Hepatocyte (in vitro differentiated cells): ENCODE results near the gene PI4KB. TPM values are rescaled to one million over a fixed set of nuclear protein-coding genes. Genes with fewer than 3 reads are reported as not detected.

Experiments
- DNase-seq: peaks from one replicate; pipeline ENCODE4 v3.0.0-alpha.2; 2016; ENCODE audit warnings: low spot score
- H2AFZ ChIP-seq: fragments of 200-600 bp; sonication (generic); 2 replicates; pipeline ENCODE4 v1.6.0; 2016; ENCODE audit warnings: antibody characterized with exemption, mild to moderate bottlenecking
- H3K27ac ChIP-seq: fragments of 200-600 bp; sonication (generic); 2 replicates; pipeline ENCODE4 v1.5.1; 2016; ENCODE audit warnings: mild to moderate bottlenecking
- H3K27me3 ChIP-seq: fragments of 200-600 bp; sonication (generic); 2 replicates; pipeline ENCODE4 v1.6.1; 2016
- H3K36me3 ChIP-seq: fragments of 200-600 bp; sonication (generic); replicated peaks from 2 replicates; pipeline ENCODE4 v1.5.1; 2016; ENCODE audit warnings: low read depth; ENCODE audit not compliant: insufficient read depth
- H3K4me1 ChIP-seq: fragments of 200-600 bp; sonication (generic); 2 replicates; pipeline ENCODE4 v1.5.1; 2016; ENCODE audit warnings: mild to moderate bottlenecking, moderate library complexity; ENCODE audit not compliant: insufficient read depth
- H3K4me2 ChIP-seq: fragments of 200-600 bp; sonication (generic); 2 replicates; pipeline ENCODE4 v1.6.0; 2016
- H3K4me3 ChIP-seq: fragments of 200-600 bp; sonication (generic); 2 replicates; pipeline ENCODE4 v1.5.1; 2016; ENCODE audit warnings: mild to moderate bottlenecking
- H3K79me2 ChIP-seq: fragments of 200-600 bp; sonication (generic); 2 replicates; pipeline ENCODE4 v1.6.0; 2017; ENCODE audit warnings: mild to moderate bottlenecking
- H3K9me2 ChIP-seq: fragments of 200-600 bp; sonication (generic); replicated peaks from 2 replicates; pipeline ENCODE4 v1.6.0; 2017; ENCODE audit warnings: mild to moderate bottlenecking; ENCODE audit not compliant: insufficient read depth
- H3K9me3 ChIP-seq: fragments of 200-600 bp; sonication (generic); 2 replicates; pipeline ENCODE4 v1.5.1; 2016; ENCODE audit warnings: low read depth, mild to moderate bottlenecking
- H4K20me1 ChIP-seq: fragments of 200-600 bp; sonication (generic); 2 replicates; pipeline ENCODE4 v1.6.0; 2016; ENCODE audit warnings: mild to moderate bottlenecking; ENCODE audit not compliant: insufficient read depth, poor library complexity, severe bottlenecking
- EZH2 ChIP-seq: fragments of 200-600 bp; sonication (generic); IDR thresholded peaks from 2 replicates; pipeline ENCODE4 v1.6.1; 2016; ENCODE audit warnings: antibody characterized with exemption, mild to moderate bottlenecking, borderline replicate concordance
- EZH2phosphoT487 ChIP-seq: fragments of 200-600 bp; sonication (generic); IDR thresholded peaks from one replicate; pipeline ENCODE4 v1.6.1; 2018; ENCODE audit warnings: antibody characterized with exemption, mild to moderate bottlenecking, low read depth, moderate library complexity; ENCODE audit not compliant: unreplicated experiment, severe bottlenecking
- WGBS: methylation state at CpG from one replicate; pipeline ENCODE4 v1.1.6; 2016; ENCODE audit warnings: low lambda C conversion rate; ENCODE audit errors: missing lambda C conversion rate; 5-methylcytosine and 5-hydroxymethylcytosine counted together
- polyA plus RNA-seq: library from polyadenylated mRNA; unstranded; fragments of >200 nt; fragmentation: Nextera tagmentation; extraction: Ambion mirVana; gene quantifications from 2 replicates; pipeline ENCODE4 v1.2.1, GENCODE V29; 2016
- total RNA-seq: library from RNA; depleted of rRNA; stranded (reverse); fragments of >200 nt; gene quantifications from 2 replicates; pipeline ENCODE4 v1.2.3, GENCODE V29; 2014
- TF ChIP-seq, protein P1 (sequence below): fragments of 200-600 bp; sonication (generic); IDR thresholded peaks from 2 replicates; pipeline ENCODE4 v1.5.1; 2016; ENCODE audit warnings: antibody characterized with exemption, mild to moderate bottlenecking; ENCODE audit not compliant: poor library complexity

The PI4KB gene
- total and polyA plus RNA-seq, 2 experiments from 2014 or later, result 49.9 to 55.1 TPM

DNA sequence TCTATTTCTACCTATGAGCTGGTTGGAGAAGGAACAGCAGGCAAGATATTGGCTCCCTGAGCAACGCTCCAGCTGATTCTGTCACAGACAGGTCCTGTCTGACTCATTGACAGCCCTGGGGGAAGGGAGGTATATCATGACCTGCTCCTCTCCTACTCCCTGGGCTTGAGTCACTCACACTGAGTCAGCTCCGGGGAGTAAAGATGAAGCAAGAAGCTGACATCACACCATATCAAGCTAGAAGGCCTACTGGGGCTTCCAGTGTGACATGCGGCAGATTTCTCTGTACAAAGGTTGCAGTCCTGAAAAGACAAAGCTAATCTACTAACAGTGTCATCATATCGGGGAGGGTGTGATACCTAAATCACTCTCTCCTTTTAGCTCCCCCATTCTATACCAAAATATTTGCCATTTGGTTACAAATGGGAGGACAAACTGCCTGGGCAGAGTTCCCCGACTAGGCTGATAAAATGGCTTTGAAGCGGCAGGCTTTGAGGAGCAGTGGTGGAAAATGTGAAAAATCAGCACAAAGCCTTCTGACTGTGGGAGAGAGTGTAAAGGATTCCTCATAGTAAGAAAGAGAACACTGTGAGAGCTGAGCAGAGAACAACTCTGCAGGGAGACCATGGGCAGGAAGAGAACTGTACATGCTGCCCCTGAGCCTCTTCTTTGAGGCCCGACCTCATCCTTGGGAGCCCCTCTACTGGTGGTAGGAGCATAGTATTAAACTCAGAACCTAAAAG lies 15.5 kb downstream of the PI4KB start:
- Histone ChIP-seq H2AFZ (no peak overlapping the region), H3K27me3 (no peaks in the 10 kb centered on the region), H3K36me3 (no peaks in the 10 kb centered on the region), H3K79me2 (peaks cover 42% of the 10 kb centered on the region), H4K20me1 (no peaks in the 10 kb centered on the region), H3K4me2 (peak overlapping the region; percentile 34), H3K9me3 (no peaks in the 10 kb centered on the region), H3K9me2 (no peaks in the 10 kb centered on the region), H3K4me1 (peaks cover 53% of the 10 kb centered on the region), H3K4me3 (no peak overlapping the region), H3K27ac (peak overlapping the region; percentile 96)
- peak; percentile 95 for DNase-seq
- TF ChIP-seq EZH2phosphoT487 (no peak), EZH2 (no peak)
- TF ChIP-seq, protein P1, sequence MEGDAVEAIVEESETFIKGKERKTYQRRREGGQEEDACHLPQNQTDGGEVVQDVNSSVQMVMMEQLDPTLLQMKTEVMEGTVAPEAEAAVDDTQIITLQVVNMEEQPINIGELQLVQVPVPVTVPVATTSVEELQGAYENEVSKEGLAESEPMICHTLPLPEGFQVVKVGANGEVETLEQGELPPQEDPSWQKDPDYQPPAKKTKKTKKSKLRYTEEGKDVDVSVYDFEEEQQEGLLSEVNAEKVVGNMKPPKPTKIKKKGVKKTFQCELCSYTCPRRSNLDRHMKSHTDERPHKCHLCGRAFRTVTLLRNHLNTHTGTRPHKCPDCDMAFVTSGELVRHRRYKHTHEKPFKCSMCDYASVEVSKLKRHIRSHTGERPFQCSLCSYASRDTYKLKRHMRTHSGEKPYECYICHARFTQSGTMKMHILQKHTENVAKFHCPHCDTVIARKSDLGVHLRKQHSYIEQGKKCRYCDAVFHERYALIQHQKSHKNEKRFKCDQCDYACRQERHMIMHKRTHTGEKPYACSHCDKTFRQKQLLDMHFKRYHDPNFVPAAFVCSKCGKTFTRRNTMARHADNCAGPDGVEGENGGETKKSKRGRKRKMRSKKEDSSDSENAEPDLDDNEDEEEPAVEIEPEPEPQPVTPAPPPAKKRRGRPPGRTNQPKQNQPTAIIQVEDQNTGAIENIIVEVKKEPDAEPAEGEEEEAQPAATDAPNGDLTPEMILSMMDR, result no peak
- 42% methylated on average over 7 of the region's 7 CpGs for WGBS

DNA sequence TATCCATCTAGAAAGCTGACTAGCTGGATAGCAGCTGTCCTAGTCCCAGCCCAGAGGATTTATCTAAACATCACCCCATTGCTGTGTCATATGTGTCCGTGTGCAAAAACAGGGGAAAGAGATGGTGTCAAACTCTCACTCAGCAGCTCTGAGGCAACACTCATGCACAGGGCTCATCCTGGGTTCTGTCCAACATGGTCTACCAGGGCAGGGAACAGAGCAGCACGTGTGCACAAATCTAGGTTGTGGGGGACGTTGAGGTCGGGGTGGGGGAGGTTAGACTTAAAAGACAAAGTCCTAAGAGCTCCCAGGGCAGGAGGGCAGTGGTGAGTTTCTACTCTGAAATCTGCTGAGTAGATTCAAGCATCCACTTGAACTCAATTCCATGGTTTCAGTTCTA lies 16.2 kb downstream of the PI4KB start:
- no peak for DNase-seq
- H3K27me3 ChIP-seq, result no peaks in the 10 kb centered on the region
- H3K4me3 ChIP-seq, result no peak overlapping the region
- no peaks in the 10 kb centered on the region for H3K9me2 ChIP-seq
- peaks cover 42% of the 10 kb centered on the region for H3K79me2 ChIP-seq
- H3K36me3 ChIP-seq, result no peaks in the 10 kb centered on the region
- 72% methylated on average over 4 of the region's 4 CpGs for WGBS
- TF ChIP-seq, protein P1, result no peak
- TF ChIP-seq EZH2, result no peak
- no peak for TF ChIP-seq EZH2phosphoT487
- H3K27ac ChIP-seq, result peak overlapping the region; percentile 90
- no peak overlapping the region for H2AFZ ChIP-seq
- H3K9me3 ChIP-seq, result no peaks in the 10 kb centered on the region
- no peaks in the 10 kb centered on the region for H4K20me1 ChIP-seq
- peaks cover 53% of the 10 kb centered on the region for H3K4me1 ChIP-seq
- peak overlapping the region; percentile 7 for H3K4me2 ChIP-seq

DNA sequence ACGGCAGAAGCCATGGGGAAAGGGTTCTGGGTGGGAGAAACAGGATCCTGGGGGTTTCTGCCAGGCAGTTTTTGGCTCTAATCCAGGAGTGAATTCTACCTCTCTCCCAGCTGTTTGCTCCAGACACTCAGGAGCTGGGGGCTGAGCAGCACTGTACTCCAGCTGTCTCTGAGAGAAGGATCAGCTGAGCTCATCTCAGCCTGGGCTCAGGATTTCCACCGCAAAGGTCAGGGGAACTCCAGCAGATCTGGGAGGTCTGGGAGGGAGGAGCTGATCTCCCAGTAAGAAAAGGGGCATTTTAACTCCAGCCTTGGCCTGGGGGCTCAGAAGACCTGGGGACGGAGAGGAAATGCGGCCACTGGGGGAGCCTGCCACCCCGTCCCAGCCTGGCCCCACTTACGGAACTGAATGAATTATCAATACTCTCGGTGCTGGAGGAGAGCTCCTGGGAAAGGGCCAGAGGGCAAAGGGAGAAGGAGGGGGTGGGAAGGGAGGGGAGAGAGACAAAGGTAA lies 17.3 kb downstream of the PI4KB start:
- H2AFZ ChIP-seq, result no peak overlapping the region
- peaks cover 53% of the 10 kb centered on the region for H3K4me1 ChIP-seq
- no peaks in the 10 kb centered on the region for H3K27me3 ChIP-seq
- H3K9me2 ChIP-seq, result no peaks in the 10 kb centered on the region
- H3K4me3 ChIP-seq, result no peak overlapping the region
- peak overlapping the region; percentile 90 for H3K27ac ChIP-seq
- H3K79me2 ChIP-seq, result peaks cover 39% of the 10 kb centered on the region
- H3K36me3 ChIP-seq, result no peaks in the 10 kb centered on the region
- TF ChIP-seq EZH2phosphoT487, result no peak
- no peak for TF ChIP-seq EZH2
- TF ChIP-seq, protein P1, result no peak
- peak; percentile 59 for DNase-seq
- WGBS, result 49% methylated on average over 7 of the region's 7 CpGs
- H4K20me1 ChIP-seq, result no peaks in the 10 kb centered on the region
- H3K9me3 ChIP-seq, result no peaks in the 10 kb centered on the region
- peak overlapping the region; percentile 60 for H3K4me2 ChIP-seq
